Muscle layer of colon (tissue), 2 donors: ENCODE measurements around the gene WWOX.

Experiments
- H3K27ac ChIP-seq: one replicate; pipeline ENCODE4 v1.7.0; 2013; ENCODE audit warnings: low read depth, mild to moderate bottlenecking, low read length, moderate library complexity
- H3K27me3 ChIP-seq, 2 donors: one replicate each; pipeline ENCODE4 v1.7.0; 2013; ENCODE audit warnings: low read length in 2 of 2, mild to moderate bottlenecking in 2 of 2; ENCODE audit not compliant: insufficient read depth in 2 of 2, control insufficient read depth in 1 of 2
- H3K36me3 ChIP-seq: one replicate; pipeline ENCODE4 v1.7.0; 2013; ENCODE audit warnings: mild to moderate bottlenecking, low read length; ENCODE audit not compliant: insufficient read depth
- H3K4me1 ChIP-seq: one replicate; pipeline ENCODE4 v1.7.0; 2013; ENCODE audit warnings: mild to moderate bottlenecking, low read length; ENCODE audit not compliant: insufficient read depth
- H3K4me3 ChIP-seq, 2 donors: one replicate each; pipeline ENCODE4 v1.7.0; 2013; ENCODE audit warnings: low read length in 2 of 2, low read depth in 1 of 2, mild to moderate bottlenecking in 1 of 2, moderate library complexity in 1 of 2
- H3K9ac ChIP-seq: one replicate; pipeline ENCODE4 v1.7.0; 2013; ENCODE audit warnings: low read length
- H3K9me3 ChIP-seq: one replicate; pipeline ENCODE4 v1.7.0; 2013; ENCODE audit warnings: mild to moderate bottlenecking, low read length
- donor health status: abdominal sarcoma.
- donor health status: Adenocarcinoma of cecum.

Gene WWOX

DNA sequence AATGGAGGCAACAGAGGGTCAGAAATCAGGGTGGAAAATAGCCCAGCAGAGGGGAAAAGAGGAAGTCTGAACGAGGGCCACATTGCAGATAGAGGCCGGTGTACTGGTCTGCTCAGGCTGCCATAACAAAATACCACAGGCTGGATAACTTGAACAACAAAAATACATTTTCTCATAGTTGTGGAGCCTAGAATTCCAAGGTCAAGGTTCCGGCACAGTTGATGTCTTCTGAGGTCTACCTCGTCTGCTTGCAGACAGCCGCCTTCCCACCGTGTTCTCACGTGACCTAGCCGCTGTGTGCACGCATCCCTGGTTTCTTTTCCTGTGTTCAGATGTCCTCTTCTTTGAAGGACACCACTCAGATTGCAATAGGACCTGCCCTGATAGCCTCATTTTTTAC, 249.4 kb downstream of the WWOX start:
- Histone ChIP-seq H3K4me3 (no peak overlapping the region), H3K36me3 (no peaks in the 10 kb centered on the region), H3K9ac (no peak overlapping the region), H3K27me3 (no peaks in the 10 kb centered on the region), H3K27ac (no peak overlapping the region), H3K9me3 (no peaks in the 10 kb centered on the region), H3K4me1 (no peaks in the 10 kb centered on the region)

DNA sequence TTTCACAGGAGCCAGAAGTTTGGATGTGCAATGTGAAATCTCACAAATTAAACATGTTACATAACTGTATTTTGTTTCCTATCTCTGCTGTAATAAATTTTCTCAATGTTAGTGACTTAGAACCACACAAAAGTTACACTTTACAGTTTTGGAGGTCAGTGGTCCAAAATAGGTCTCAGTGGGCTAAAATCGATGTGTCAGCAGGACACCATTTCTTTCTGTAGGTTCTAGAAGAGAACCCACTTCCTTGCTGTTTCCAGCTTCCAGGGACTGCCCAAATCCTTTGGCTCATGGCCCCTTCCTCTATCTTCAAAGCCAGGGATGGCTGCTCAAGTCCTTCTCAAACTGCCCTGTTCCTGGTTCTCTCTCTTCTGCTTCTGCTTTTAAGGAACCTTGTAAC, 252.7 kb downstream of the WWOX start:
- Histone ChIP-seq H3K4me3 (no peak overlapping the region), H3K27me3 (no peaks in the 10 kb centered on the region), H3K36me3 (no peaks in the 10 kb centered on the region), H3K27ac (no peak overlapping the region), H3K9ac (no peak overlapping the region), H3K4me1 (no peaks in the 10 kb centered on the region), H3K9me3 (no peaks in the 10 kb centered on the region)

DNA sequence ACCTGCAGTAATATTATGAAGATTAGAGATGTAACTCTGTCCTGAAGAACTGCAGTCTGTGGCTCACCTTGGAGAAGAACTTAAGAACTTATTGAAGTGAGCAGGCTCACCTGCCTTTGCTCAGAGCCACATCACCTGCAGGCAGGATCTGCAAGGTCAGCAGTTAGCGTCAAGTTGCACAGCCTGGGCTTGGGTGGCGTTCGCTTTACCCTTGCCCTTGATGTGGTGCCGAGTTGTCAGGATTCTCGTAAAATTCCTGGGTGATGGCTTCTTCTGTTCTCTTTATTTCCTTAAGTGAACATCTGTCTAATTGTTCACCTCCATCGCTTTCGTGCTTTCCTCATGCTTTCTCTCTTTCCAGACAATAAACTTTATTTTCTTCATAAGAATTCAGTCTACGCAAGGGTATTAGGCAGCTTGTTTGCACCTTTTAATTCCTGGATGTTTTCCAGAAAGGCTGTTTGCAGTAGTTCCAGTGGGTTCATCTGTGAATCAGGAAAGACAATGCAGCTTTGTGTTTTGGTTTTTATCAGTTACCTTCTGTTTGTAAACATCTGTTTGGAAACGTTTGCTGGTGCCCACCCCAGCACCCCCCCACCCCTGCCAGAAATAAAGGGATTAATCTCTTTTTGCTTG, 254.3 kb downstream of the WWOX start:
- H3K27ac ChIP-seq: no peak overlapping the region
- H3K9ac ChIP-seq: no peak overlapping the region
- H3K4me1 ChIP-seq: no peaks in the 10 kb centered on the region
- no peaks in the 10 kb centered on the region for H3K27me3 ChIP-seq
- no peak overlapping the region for H3K4me3 ChIP-seq
- no peaks in the 10 kb centered on the region for H3K36me3 ChIP-seq
- H3K9me3 ChIP-seq: no peaks in the 10 kb centered on the region

GRCh38 chr16:78362524-78363135, 263.2 kb downstream of the WWOX start:
- Histone ChIP-seq H3K27ac (no peak overlapping the region), H3K9me3 (no peaks in the 10 kb centered on the region), H3K4me1 (peaks cover 15% of the 10 kb centered on the region), H3K9ac (no peak overlapping the region), H3K36me3 (no peaks in the 10 kb centered on the region), H3K4me3 (no peak overlapping the region), H3K27me3 (no peaks in the 10 kb centered on the region)

- Histone ChIP-seq H3K9me3 (no peaks in the 10 kb centered on the region), H3K36me3 (no peaks in the 10 kb centered on the region), H3K9ac (no peak overlapping the region), H3K4me3 (no peak overlapping the region), H3K4me1 (peaks cover 15% of the 10 kb centered on the region), H3K27ac (no peak overlapping the region), H3K27me3 (no peaks in the 10 kb centered on the region)
Observed at GRCh38 chr16:78363843-78364555, 264.5 kb downstream of the WWOX start.

DNA sequence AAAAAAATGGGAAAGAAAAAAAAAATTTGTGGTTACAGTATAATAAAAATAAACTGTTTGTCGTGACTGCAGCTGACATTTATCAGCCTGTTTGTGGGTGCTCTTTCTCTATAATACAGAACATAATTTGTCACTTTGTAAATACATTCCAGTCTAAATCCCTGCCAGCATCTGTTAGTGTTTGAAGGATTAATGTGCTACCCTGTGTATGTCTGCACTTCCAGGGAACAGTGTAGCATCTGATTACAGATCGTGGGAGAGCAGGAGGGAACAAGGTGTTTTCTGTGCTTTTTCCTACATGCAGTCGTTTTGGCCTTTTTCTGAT, 265.1 kb downstream of the WWOX start:
- H3K27me3 ChIP-seq: no peaks in the 10 kb centered on the region
- H3K9me3 ChIP-seq: no peaks in the 10 kb centered on the region
- H3K9ac ChIP-seq: no peak overlapping the region
- H3K4me1 ChIP-seq: peaks cover 15% of the 10 kb centered on the region
- H3K36me3 ChIP-seq: no peaks in the 10 kb centered on the region
- H3K4me3 ChIP-seq: no peak overlapping the region
- H3K27ac ChIP-seq: no peak overlapping the region

- H3K27me3 ChIP-seq: no peaks in the 10 kb centered on the region
- H3K4me1 ChIP-seq: peaks cover 15% of the 10 kb centered on the region
- no peaks in the 10 kb centered on the region for H3K9me3 ChIP-seq
- no peaks in the 10 kb centered on the region for H3K36me3 ChIP-seq
- H3K4me3 ChIP-seq: no peak overlapping the region
- H3K27ac ChIP-seq: no peak overlapping the region
- no peak overlapping the region for H3K9ac ChIP-seq
Observed at GRCh38 chr16:78365366-78365765, 265.9 kb downstream of the WWOX start.

GRCh38 chr16:78368121-78369102, 269.0 kb downstream of the WWOX start:
- no peaks in the 10 kb centered on the region for H3K36me3 ChIP-seq
- peaks cover 7% of the 10 kb centered on the region for H3K4me1 ChIP-seq
- H3K27me3 ChIP-seq: no peaks in the 10 kb centered on the region
- H3K9me3 ChIP-seq: no peaks in the 10 kb centered on the region
- H3K27ac ChIP-seq: no peak overlapping the region
- no peak overlapping the region for H3K4me3 ChIP-seq
- no peak overlapping the region for H3K9ac ChIP-seq

DNA sequence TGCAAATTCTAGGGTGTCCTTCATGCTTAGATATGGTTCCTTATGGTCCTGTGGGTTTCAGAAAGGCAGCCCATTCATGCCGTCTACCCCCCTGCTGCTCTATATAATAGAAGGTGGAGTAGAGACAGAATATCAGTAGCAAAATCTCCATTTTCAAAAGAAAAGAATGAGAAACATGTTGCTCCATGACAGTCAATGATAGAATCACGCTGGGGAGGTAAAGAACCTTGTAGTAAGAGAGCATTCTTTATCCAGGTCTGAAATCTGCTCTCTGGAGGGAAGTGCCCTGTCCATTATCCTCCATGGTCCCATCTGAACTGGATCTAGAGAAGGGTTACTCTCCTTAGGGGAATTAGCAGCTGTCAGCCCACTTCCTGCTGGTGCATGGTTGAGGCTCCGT, 272.8 kb downstream of the WWOX start:
- H3K9ac ChIP-seq: no peak overlapping the region
- no peak overlapping the region for H3K4me3 ChIP-seq
- no peaks in the 10 kb centered on the region for H3K9me3 ChIP-seq
- peaks cover 10% of the 10 kb centered on the region for H3K4me1 ChIP-seq
- no peaks in the 10 kb centered on the region for H3K27me3 ChIP-seq
- no peaks in the 10 kb centered on the region for H3K36me3 ChIP-seq
- no peak overlapping the region for H3K27ac ChIP-seq

GRCh38 chr16:78375055-78375679, 275.7 kb downstream of the WWOX start:
- Histone ChIP-seq H3K9me3 (no peaks in the 10 kb centered on the region), H3K27ac (no peak overlapping the region), H3K27me3 (no peaks in the 10 kb centered on the region), H3K4me3 (peak overlapping the region in 1 of 2 donors; percentile 20), H3K36me3 (no peaks in the 10 kb centered on the region), H3K4me1 (peaks cover 16% of the 10 kb centered on the region), H3K9ac (no peak overlapping the region)

DNA sequence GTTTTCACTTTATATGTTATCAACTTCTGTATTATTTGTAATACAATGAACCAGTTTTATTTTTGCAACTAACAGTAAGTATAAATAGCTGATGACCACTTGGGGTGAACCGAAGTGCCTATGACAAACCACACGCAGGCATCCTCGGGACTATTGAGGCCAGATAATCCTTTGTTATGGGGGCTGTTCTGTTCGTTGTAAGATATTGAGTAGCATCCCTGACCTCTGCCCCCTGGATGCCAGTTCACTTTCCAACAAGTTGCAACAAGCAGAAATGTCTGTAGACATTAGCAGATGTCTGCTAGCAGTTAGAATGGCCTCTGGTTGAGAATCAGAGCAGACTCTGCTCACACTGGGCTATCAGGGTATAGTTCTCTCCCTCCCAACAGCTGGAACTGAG, 277.0 kb downstream of the WWOX start:
- Histone ChIP-seq H3K9ac (no peak overlapping the region), H3K9me3 (no peaks in the 10 kb centered on the region), H3K27ac (peak overlapping the region; percentile 2), H3K4me1 (peaks cover 16% of the 10 kb centered on the region), H3K36me3 (no peaks in the 10 kb centered on the region), H3K27me3 (no peaks in the 10 kb centered on the region), H3K4me3 (no peak overlapping the region)
